OCI-LY3 (cell line): ENCODE results near the gene NCOA1.

Source experiments
- H2AFZ ChIP-seq: fragments of 200-600, 300-600 bp; shearing (Covaris generic); 2 replicates; pipeline ENCODE4 v1.6.0; 2014; ENCODE audit warnings: antibody characterized with exemption, low read depth, low read length
- H3K27ac ChIP-seq: fragments of 200-600, 300-600 bp; sonication (generic); 2 replicates; pipeline ENCODE4 v1.5.1; 2014; ENCODE audit warnings: mild to moderate bottlenecking, low read length, moderate library complexity, mixed read lengths
- H3K27me3 ChIP-seq: fragments of 200-600, 300-600 bp; sonication (generic); 2 replicates; pipeline ENCODE4 v1.6.1; 2014; ENCODE audit warnings: low read depth, low read length, mixed read lengths
- H3K36me3 ChIP-seq: fragments of 200-600, 300-600 bp; sonication (generic); replicated peaks from 2 replicates; pipeline ENCODE3; 2014; ENCODE audit warnings: low read depth, low read length, mixed read lengths
- H3K4me1 ChIP-seq: fragments of 300-600, 200-600 bp; sonication (generic); 2 replicates; pipeline ENCODE4 v1.6.1; 2014; ENCODE audit warnings: low read length, mixed read lengths
- H3K4me2 ChIP-seq: fragments of 200-600, 300-600 bp; sonication (generic); 2 replicates; pipeline ENCODE4 v1.6.1; 2014; ENCODE audit warnings: low read length, mixed read lengths
- H3K4me3 ChIP-seq: fragments of 300-600, 200-600 bp; sonication (generic); 2 replicates; pipeline ENCODE4 v1.5.1; 2014; ENCODE audit warnings: antibody characterized with exemption, mild to moderate bottlenecking, low read length, moderate library complexity
- H3K79me2 ChIP-seq: fragments of 300-600, 200-600 bp; shearing (Covaris generic); 2 replicates; pipeline ENCODE4 v1.6.1; 2014; ENCODE audit warnings: mild to moderate bottlenecking, low read length, mixed read lengths
- H3K9ac ChIP-seq: fragments of 300-600, 200-600 bp; shearing (Covaris generic); 2 replicates; pipeline ENCODE4 v1.6.0; 2014; ENCODE audit warnings: mild to moderate bottlenecking, low read length, moderate library complexity
- H3K9me3 ChIP-seq: fragments of 200-600, 300-600 bp; shearing (Covaris generic); 2 replicates; pipeline ENCODE4 v1.6.1; 2014; ENCODE audit warnings: low read length, mixed read lengths; ENCODE audit not compliant: insufficient read depth
- H4K20me1 ChIP-seq: fragments of 200-600, 300-600 bp; sonication (generic); 2 replicates; pipeline ENCODE4 v1.6.1; 2016; ENCODE audit warnings: low read length, mixed read lengths; ENCODE audit not compliant: insufficient read depth
- CTCF ChIP-seq: fragments of 200-600, 300-600 bp; sonication (generic); IDR thresholded peaks from 2 replicates; pipeline ENCODE4 v1.5.1; 2014; ENCODE audit warnings: antibody characterized with exemption, low read length, low read depth
- EZH2phosphoT487 ChIP-seq: fragments of 200-600 bp; shearing (Covaris generic); IDR thresholded peaks from 2 replicates; pipeline ENCODE4 v1.6.1; 2018; ENCODE audit warnings: antibody characterized with exemption, mixed run types, low read depth

Gene NCOA1

GRCh38 chr2:24495451-24495850, 4.4 kb downstream of the NCOA1 start:
- Histone ChIP-seq H3K27ac (no peak overlapping the region), H3K27me3 (no peaks in the 10 kb centered on the region), H3K4me3 (no peak overlapping the region), H3K4me1 (peaks cover 16% of the 10 kb centered on the region), H2AFZ (no peak overlapping the region), H4K20me1 (peaks cover 17% of the 10 kb centered on the region), H3K9me3 (no peaks in the 10 kb centered on the region), H3K4me2 (no peak overlapping the region), H3K9ac (no peak overlapping the region), H3K36me3 (no peaks in the 10 kb centered on the region), H3K79me2 (peaks cover 78% of the 10 kb centered on the region)
- TF ChIP-seq CTCF: no peak
- TF ChIP-seq EZH2phosphoT487: no peak

GRCh38 chr2:24496959-24497358, 5.9 kb downstream of the NCOA1 start:
- Histone ChIP-seq H3K4me1 (peaks cover 16% of the 10 kb centered on the region), H3K79me2 (peaks cover 81% of the 10 kb centered on the region)
- TF ChIP-seq CTCF (no peak), EZH2phosphoT487 (no peak)

GRCh38 chr2:24497685-24498084, 6.6 kb downstream of the NCOA1 start:
- no peak overlapping the region for H3K27ac ChIP-seq
- H3K36me3 ChIP-seq: no peaks in the 10 kb centered on the region
- H3K9ac ChIP-seq: no peak overlapping the region
- H3K4me1 ChIP-seq: peaks cover 11% of the 10 kb centered on the region
- H4K20me1 ChIP-seq: peaks cover 17% of the 10 kb centered on the region
- H2AFZ ChIP-seq: no peak overlapping the region
- no peak overlapping the region for H3K4me3 ChIP-seq
- TF ChIP-seq CTCF (no peak), EZH2phosphoT487 (no peak)
- H3K79me2 ChIP-seq: peaks cover 76% of the 10 kb centered on the region
- no peak overlapping the region for H3K4me2 ChIP-seq
- H3K9me3 ChIP-seq: no peaks in the 10 kb centered on the region
- no peaks in the 10 kb centered on the region for H3K27me3 ChIP-seq

More at GRCh38 chr2:24496959-24497358, 5.9 kb downstream of the NCOA1 start:
- no peak overlapping the region for H3K27ac ChIP-seq
- no peak overlapping the region for H3K4me2 ChIP-seq
- no peak overlapping the region for H3K4me3 ChIP-seq
- no peaks in the 10 kb centered on the region for H3K36me3 ChIP-seq
- H3K27me3 ChIP-seq: no peaks in the 10 kb centered on the region
- H4K20me1 ChIP-seq: peaks cover 17% of the 10 kb centered on the region
- no peaks in the 10 kb centered on the region for H3K9me3 ChIP-seq
- H3K9ac ChIP-seq: no peak overlapping the region
- H2AFZ ChIP-seq: no peak overlapping the region

GRCh38 chr2:24498121-24498520, 7.1 kb downstream of the NCOA1 start:
- H3K4me2 ChIP-seq: no peak overlapping the region
- H3K9me3 ChIP-seq: no peaks in the 10 kb centered on the region
- no peak overlapping the region for H3K9ac ChIP-seq
- H3K79me2 ChIP-seq: peaks cover 76% of the 10 kb centered on the region
- no peak for TF ChIP-seq EZH2phosphoT487
- no peak for TF ChIP-seq CTCF
- H4K20me1 ChIP-seq: peaks cover 17% of the 10 kb centered on the region
- H3K36me3 ChIP-seq: no peaks in the 10 kb centered on the region
- H2AFZ ChIP-seq: no peak overlapping the region
- no peak overlapping the region for H3K27ac ChIP-seq
- no peak overlapping the region for H3K4me3 ChIP-seq
- H3K4me1 ChIP-seq: peaks cover 7% of the 10 kb centered on the region; the same call in 1 of the 2 replicates
- no peaks in the 10 kb centered on the region for H3K27me3 ChIP-seq
